H1 (cell line): ENCODE data around the gene PRKCA. TPM values are rescaled to one million over a fixed set of nuclear protein-coding genes. Genes with fewer than 3 reads are reported as not detected.

Source experiments
- CTCF ChIA-PET: fragments of 300-600 bp; sonication (Branson Sonifier 250); formaldehyde crosslinking; loops from one replicate; lab custom pipeline; 2021; ENCODE audit not compliant: partially characterized antibody; lab: Charles Lee
- POLR2A ChIA-PET: fragments of 300-600 bp; sonication (Branson Sonifier 250); formaldehyde crosslinking; loops from one replicate; lab custom pipeline; 2021; ENCODE audit warnings: inconsistent platforms; ENCODE audit not compliant: partially characterized antibody; lab: Charles Lee
- DNase-seq, 2 experiments: peaks; one replicate each; pipeline versions ENCODE4 v3.0.0 to v3.0.0-alpha.2; 2010 to 2022; ENCODE audit warnings: low spot score in 2 of 2, low read depth in 1 of 2, mixed read lengths in 1 of 2
- FAIRE-seq: peaks from 2 replicates; lab custom pipeline; 2011; peaks lifted over from hg19 to GRCh38; lab: Jason Lieb, UNC
- H2AFZ ChIP-seq: 2 replicates; pipeline ENCODE4 v1.8.1; 2012; ENCODE audit warnings: low read length, inconsistent platforms
- H2AK5ac ChIP-seq: 2 replicates; pipeline ENCODE4 v1.6.1; 2013; ENCODE audit warnings: low read depth, low read length
- H2BK120ac ChIP-seq: replicated peaks from 2 replicates; pipeline ENCODE3; 2013; ENCODE audit warnings: low read depth, low read length, inconsistent platforms
- H2BK12ac ChIP-seq: 2 replicates; pipeline ENCODE4 v1.6.1; 2013; ENCODE audit warnings: low read depth, low read length
- H2BK15ac ChIP-seq: 2 replicates; pipeline ENCODE4 v1.6.1; 2013; ENCODE audit warnings: low read length
- H2BK20ac ChIP-seq: 2 replicates; pipeline ENCODE4 v1.6.1; 2013; ENCODE audit warnings: low read length
- H2BK5ac ChIP-seq: 2 replicates; pipeline ENCODE4 v1.6.1; 2013; ENCODE audit warnings: low read depth, low read length
- H3K14ac ChIP-seq: 2 replicates; pipeline ENCODE4 v1.6.1; 2013; ENCODE audit warnings: inconsistent platforms; ENCODE audit not compliant: insufficient read length
- H3K18ac ChIP-seq: 2 replicates; pipeline ENCODE4 v1.6.1; 2013; ENCODE audit warnings: low read length; ENCODE audit errors: extremely low read depth
- H3K23ac ChIP-seq: 2 replicates; pipeline ENCODE4 v1.6.1; 2013; ENCODE audit warnings: inconsistent platforms; ENCODE audit not compliant: insufficient read length
- H3K23me2 ChIP-seq: 2 replicates; pipeline ENCODE4 v1.6.1; 2013; ENCODE audit warnings: low read depth, low read length
- H3K27ac ChIP-seq: 2 replicates; pipeline ENCODE4 v1.6.1; 2011; ENCODE audit warnings: low read depth, low read length, inconsistent platforms
- H3K27me3 ChIP-seq, 4 experiments: replicated peaks in 1 of 4; 1 replicate in 1 of 4; 2 replicates in 3 of 4; pipeline versions ENCODE4 v1.6.1 to v1.8.1; 2011 to 2013; ENCODE audit warnings: low read length in 3 of 4, mild to moderate bottlenecking in 3 of 4, inconsistent platforms in 2 of 4, mixed read lengths in 2 of 4, moderate library complexity in 1 of 4; ENCODE audit not compliant: control insufficient read depth in 3 of 4, insufficient read depth in 3 of 4; ENCODE audit errors: extremely low read depth in 1 of 4
- H3K36me3 ChIP-seq, 4 experiments: 2 replicates each; pipeline versions ENCODE4 v1.6.1 to v1.8.1; 2011 to 2013; ENCODE audit warnings: mild to moderate bottlenecking in 4 of 4, low read length in 3 of 4, moderate library complexity in 2 of 4, control low read depth in 1 of 4, inconsistent platforms in 1 of 4; ENCODE audit not compliant: insufficient read depth in 4 of 4, control insufficient read depth in 2 of 4
- H3K4ac ChIP-seq: replicated peaks from 2 replicates; pipeline ENCODE3; 2013; ENCODE audit warnings: low read length, low read depth, mixed read lengths, inconsistent platforms; ENCODE audit not compliant: insufficient read length
- H3K4me1 ChIP-seq, 4 experiments: replicated peaks in 1 of 4; 1 replicate in 1 of 4; 2 replicates in 3 of 4; pipeline versions ENCODE4 v1.6.1 to v1.8.1; 2011 to 2013; ENCODE audit warnings: low read length in 3 of 4, inconsistent platforms in 2 of 4, mixed read lengths in 1 of 4; ENCODE audit not compliant: insufficient read depth in 4 of 4, control insufficient read depth in 3 of 4
- H3K4me2 ChIP-seq, 2 experiments: 2 replicates each; pipeline versions ENCODE4 v1.6.1 to v1.8.1; 2011 to 2013; ENCODE audit warnings: low read depth in 2 of 2, low read length in 2 of 2, control low read depth in 1 of 2, inconsistent platforms in 1 of 2, mild to moderate bottlenecking in 1 of 2; ENCODE audit not compliant: insufficient read depth in 1 of 2
- H3K4me3 ChIP-seq, 4 experiments: fragments of 200-600, 300-600 bp in 1 of 4; sonication (generic), shearing (Covaris generic), sonication (Bioruptor Twin) in 1 of 4; 2 replicates each; pipeline versions ENCODE4 v1.5.1 to v1.8.1; 2011 to 2016; ENCODE audit warnings: low read length in 4 of 4, low read depth in 3 of 4, control low read depth in 2 of 4, inconsistent platforms in 2 of 4, mild to moderate bottlenecking in 2 of 4, mixed read lengths in 1 of 4, moderate library complexity in 1 of 4; ENCODE audit not compliant: insufficient read depth in 2 of 4; ENCODE audit errors: extremely low read depth in 1 of 4
- H3K56ac ChIP-seq: replicated peaks from 2 replicates; pipeline ENCODE3; 2013; ENCODE audit warnings: low read depth, mild to moderate bottlenecking, mixed read lengths, low read length, inconsistent platforms; ENCODE audit not compliant: insufficient read length
- H3K79me1 ChIP-seq: 2 replicates; pipeline ENCODE4 v1.6.1; 2013; ENCODE audit warnings: low read depth, low read length, control low read depth
- H3K79me2 ChIP-seq, 2 experiments: 2 replicates each; pipeline versions ENCODE4 v1.6.1 to v1.8.1; 2012 to 2013; ENCODE audit warnings: low read length in 2 of 2, mild to moderate bottlenecking in 2 of 2, inconsistent platforms in 1 of 2; ENCODE audit not compliant: insufficient read depth in 2 of 2, control insufficient read depth in 1 of 2
- H3K9ac ChIP-seq, 4 experiments: replicated peaks in 1 of 4; 1 replicate in 1 of 4; 2 replicates in 3 of 4; pipeline versions ENCODE4 v1.6.1 to v1.8.1; 2011 to 2013; ENCODE audit warnings: low read depth in 3 of 4, low read length in 3 of 4, control low read depth in 2 of 4, mild to moderate bottlenecking in 2 of 4, moderate library complexity in 2 of 4, inconsistent platforms in 1 of 4; ENCODE audit errors: extremely low read depth in 1 of 4
- H3K9me3 ChIP-seq, 2 experiments: 2 replicates each; pipeline versions ENCODE4 v1.6.1 to v1.8.1; 2012 to 2013; ENCODE audit warnings: mild to moderate bottlenecking in 2 of 2, moderate library complexity in 2 of 2, control low read depth in 1 of 2, inconsistent platforms in 1 of 2, low read depth in 1 of 2, low read length in 1 of 2, mixed read lengths in 1 of 2; ENCODE audit not compliant: insufficient read depth in 2 of 2
- H4K20me1 ChIP-seq, 2 experiments: replicated peaks in 1 of 2; 2 replicates each; pipeline versions ENCODE3 to v1.8.1; 2011 to 2013; ENCODE audit warnings: inconsistent platforms in 2 of 2, low read length in 2 of 2, mild to moderate bottlenecking in 1 of 2; ENCODE audit not compliant: insufficient read depth in 2 of 2, control insufficient read depth in 1 of 2
- H4K5ac ChIP-seq: 2 replicates; pipeline ENCODE4 v1.6.1; 2013; ENCODE audit warnings: low read length, low read depth, mixed read lengths, inconsistent platforms; ENCODE audit not compliant: insufficient read length
- H4K8ac ChIP-seq: 2 replicates; pipeline ENCODE4 v1.8.0; 2013; ENCODE audit warnings: mild to moderate bottlenecking, moderate library complexity, low read length, inconsistent platforms; ENCODE audit not compliant: insufficient read depth; ENCODE audit errors: extremely low read depth
- H4K91ac ChIP-seq: replicated peaks from 2 replicates; pipeline ENCODE3; 2013; ENCODE audit warnings: low read length, mixed read lengths, inconsistent platforms; ENCODE audit not compliant: insufficient read length
- BACH1 ChIP-seq: IDR thresholded peaks from 2 replicates; pipeline ENCODE4 v1.6.1; 2012; ENCODE audit warnings: low read length, improper control_type of control experiment
- BRCA1 ChIP-seq: IDR thresholded peaks from 2 replicates; pipeline ENCODE4 v1.6.1; 2012; ENCODE audit warnings: low read depth, low read length, improper control_type of control experiment
- CEBPB ChIP-seq: IDR thresholded peaks from 2 replicates; pipeline ENCODE4 v1.6.1; 2012; ENCODE audit warnings: low read depth, low read length
- EZH2 ChIP-seq: fragments of 200-600 bp; sonication (generic); IDR thresholded peaks from 2 replicates; pipeline ENCODE4 v1.7.1; 2012; ENCODE audit warnings: low read depth, mild to moderate bottlenecking, moderate library complexity, low read length, inconsistent platforms; ENCODE audit not compliant: severe bottlenecking
- HDAC2 ChIP-seq, 2 experiments: fragments of 300-600 bp in 1 of 2; sonication (generic) in 1 of 2; IDR thresholded peaks; 2 replicates each; pipeline ENCODE4 v1.6.1; 2011 to 2012; ENCODE audit warnings: low read depth in 2 of 2, low read length in 2 of 2, mild to moderate bottlenecking in 2 of 2, moderate library complexity in 2 of 2, borderline replicate concordance in 1 of 2, inconsistent platforms in 1 of 2
- NANOG ChIP-seq: IDR thresholded peaks from 2 replicates; pipeline ENCODE4 v1.6.1; 2011; ENCODE audit warnings: low read length, low read depth, mild to moderate bottlenecking, inconsistent platforms; ENCODE audit not compliant: insufficient read depth, poor library complexity, severe bottlenecking
- RAD21 ChIP-seq, 2 experiments: IDR thresholded peaks in 1 of 2; conservative IDR thresholded peaks in 1 of 2; 2 replicates each; pipeline ENCODE4 v1.6.1; 2011; ENCODE audit warnings: low read depth in 2 of 2, low read length in 2 of 2, improper control_type of control experiment in 1 of 2, inconsistent platforms in 1 of 2, mild to moderate bottlenecking in 1 of 2, moderate library complexity in 1 of 2
- SRF ChIP-seq: IDR thresholded peaks from 2 replicates; pipeline ENCODE4 v1.6.1; 2011; ENCODE audit warnings: mild to moderate bottlenecking, low read depth, low read length, moderate library complexity
- SUZ12 ChIP-seq: fragments of 200-600 bp; sonication (generic); IDR thresholded peaks from 2 replicates; pipeline ENCODE4 v1.6.1; 2012; ENCODE audit warnings: mild to moderate bottlenecking, inconsistent platforms, low read length, moderate library complexity, mixed read lengths
- TAF1 ChIP-seq: IDR thresholded peaks from 2 replicates; pipeline ENCODE4 v1.6.1; 2011; ENCODE audit warnings: mild to moderate bottlenecking, low read depth, low read length
- TCF12 ChIP-seq: IDR thresholded peaks from 2 replicates; pipeline ENCODE4 v1.6.1; 2011; ENCODE audit warnings: low read depth, mild to moderate bottlenecking, low read length
- WGBS, 2 experiments: shearing (Covaris generic) in 1 of 2; methylation state at CpG; one replicate each; pipeline versions ENCODE4 v1.1.6 to v1.1.7; 2013 to 2015; ENCODE audit warnings: low lambda C conversion rate in 2 of 2, mixed read lengths in 2 of 2, inconsistent platforms in 1 of 2, low coverage in 1 of 2, missing lambda C conversion rate in 1 of 2; ENCODE audit not compliant: insufficient replicate concordance in 2 of 2, insufficient coverage in 1 of 2, insufficient read length in 1 of 2; ENCODE audit errors: extremely low coverage in 1 of 2, missing lambda C conversion rate in 1 of 2; 5-methylcytosine and 5-hydroxymethylcytosine counted together
- polyA plus RNA-seq, 7 experiments: library from polyadenylated mRNA; depleted of rRNA in 3 of 7; stranded (reverse) in 5 of 7; unstranded in 2 of 7; fragments of >200 nt in 5 of 7; fragments of 200-250 nt in 2 of 7; gene quantifications; 1 replicate in 5 of 7; 2 replicates in 1 of 7; 4 replicates in 1 of 7; pipeline versions ENCODE4 v1.2.1 to v1.2.3, GENCODE V29; 2011 to 2013; ENCODE audit warnings: missing spikeins in 2 of 7, mixed read lengths in 2 of 7
- total RNA-seq: library from RNA; stranded (reverse); fragmentation: NEBNext Ultra II Directional; extraction: Animal tissue kit (Norgen Biotek cat#: 25700); gene quantifications from 2 replicates; pipeline ENCODE4 v1.2.1, GENCODE V29; 2021
- TF ChIP-seq, protein P1 (sequence below): IDR thresholded peaks from 2 replicates; pipeline ENCODE4 v1.6.1; 2012; ENCODE audit warnings: inconsistent platforms

The PRKCA gene
- total and polyA plus RNA-seq, 2 of the 8 experiments (the other 6 are each of a cell fraction or from before 2014, with no cell fraction given) = 5.8 to 17.8 TPM

DNA sequence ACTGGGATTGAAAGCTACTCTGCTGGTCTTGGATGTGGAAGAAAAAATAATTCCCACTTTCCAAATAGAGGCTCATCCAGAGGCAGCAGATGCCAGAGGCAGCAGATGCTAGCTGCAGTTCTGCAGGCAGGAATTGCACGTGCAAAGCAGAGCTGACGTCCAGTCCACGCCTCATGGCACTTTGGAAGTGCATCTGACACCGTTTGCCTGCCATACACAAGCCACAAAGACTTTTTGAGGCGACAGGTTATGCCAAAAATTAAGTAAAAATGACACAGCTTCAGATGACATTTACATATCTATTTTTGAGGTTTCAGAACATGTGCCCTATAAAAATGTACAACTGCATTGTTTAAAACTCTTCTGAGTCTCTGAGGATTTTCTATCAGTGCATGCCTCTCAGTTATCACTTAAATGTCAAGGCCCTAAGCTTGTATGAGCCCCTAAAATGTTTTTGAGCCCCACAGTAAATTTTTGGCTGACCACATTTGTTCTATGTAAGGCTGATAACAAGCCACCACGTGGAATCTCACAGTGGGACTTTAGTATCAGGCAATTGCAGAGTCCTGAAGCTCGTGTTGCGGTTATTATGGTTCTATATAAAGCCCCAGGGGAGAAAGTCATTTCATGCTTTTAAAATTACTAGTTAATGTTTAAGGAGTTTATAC, 239.2 kb downstream of the PRKCA start:
- H3K9me3 ChIP-seq = 0 out of 4 replicates have a peak, but pooled peaks cover 0 to 7% of the 10 kb centered on the region in 2 experiments
- H2AK5ac ChIP-seq = no peak overlapping the region
- no peak overlapping the region for H3K56ac ChIP-seq
- H3K23me2 ChIP-seq = no peaks in the 10 kb centered on the region
- no peak overlapping the region for H3K9ac ChIP-seq
- no peak overlapping the region for H4K91ac ChIP-seq
- H3K18ac ChIP-seq = 0 out of 2 replicates have a peak overlapping the region, but pooled peaks have one; percentile 25
- POLR2A ChIA-PET = interaction anchor here (2.0 kb wide), 1 partner anchor 7 kb away, joined by 6 read pairs; no protein-coding TSS in a partner anchor
- H2AFZ ChIP-seq = no peak overlapping the region
- H4K8ac ChIP-seq = no peak overlapping the region
- H4K5ac ChIP-seq = no peak overlapping the region
- no peaks in the 10 kb centered on the region for H3K79me2 ChIP-seq
- no peak overlapping the region for H2BK5ac ChIP-seq
- WGBS, 2 experiments = 89% methylated on average over 8 of the region's 8 CpGs; no CpG with 5 or more reads in 1 of the 2 experiments
- H3K4ac ChIP-seq = no peak overlapping the region
- H3K4me1 ChIP-seq = peaks cover 2 to 15% (median 11%) of the 10 kb centered on the region in 4 experiments; a peak in 6 of 7 replicates
- DNase-seq = no peak
- no peak overlapping the region for H3K27ac ChIP-seq
- no peaks in the 10 kb centered on the region for H3K36me3 ChIP-seq
- H3K79me1 ChIP-seq = no peaks in the 10 kb centered on the region
- H3K14ac ChIP-seq = no peak overlapping the region
- no peak overlapping the region for H3K4me2 ChIP-seq
- no peak overlapping the region for H3K4me3 ChIP-seq
- H2BK20ac ChIP-seq = no peak overlapping the region
- H3K23ac ChIP-seq = no peak overlapping the region
- H4K20me1 ChIP-seq = no peaks in the 10 kb centered on the region
- no peak for FAIRE-seq
- CTCF ChIA-PET = interaction anchor here (1.8 kb wide), 1 partner anchor 25 kb away, joined by 5 read pairs; no protein-coding TSS in a partner anchor
- no peak overlapping the region for H2BK120ac ChIP-seq
- peak overlapping the region; percentile 21; the same call in 1 of the 2 replicates for H2BK12ac ChIP-seq
- no peaks in the 10 kb centered on the region for H3K27me3 ChIP-seq
- H2BK15ac ChIP-seq = no peak overlapping the region
- TF ChIP-seq BRCA1 (no peak), HDAC2 (IDR thresholded peaks at IDR 0.05; ENCODE audit: borderline replicate concordance in 1 of 2, low read depth in 2 of 2, low read length in 2 of 2) (no peak), CEBPB (no peak), TAF1 (no peak), TCF12 (no peak), RAD21 (IDR thresholded peaks at IDR 0.05 in 1 of 2, conservative IDR thresholded peaks at IDR 0.05 in 1 of 2; ENCODE audit: low read depth in 2 of 2, low read length in 2 of 2) (no peak), SRF (no peak), SUZ12 (no peak), BACH1 (no peak), EZH2 (no peak), NANOG (no peak)
- TF ChIP-seq, protein P1, sequence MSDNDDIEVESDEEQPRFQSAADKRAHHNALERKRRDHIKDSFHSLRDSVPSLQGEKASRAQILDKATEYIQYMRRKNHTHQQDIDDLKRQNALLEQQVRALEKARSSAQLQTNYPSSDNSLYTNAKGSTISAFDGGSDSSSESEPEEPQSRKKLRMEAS = no peak
